GM23338 (cell line): ENCODE measurements around the gene IFNL1. TPM values are rescaled to one million over a fixed set of nuclear protein-coding genes. Genes with fewer than 3 reads are reported as not detected.

ENCODE experiments used
- ATAC-seq: fragments of 200-7000 bp; cut with Tn5 transposase; 3 replicates; pipeline ENCODE4 v1.9.1; 2020
- DNase-seq: peaks from one replicate; pipeline ENCODE4 v3.0.0-alpha.2; 2015; ENCODE audit warnings: low spot score
- H2AFZ ChIP-seq: fragments of 200-600 bp; sonication (generic); 2 replicates; pipeline ENCODE4 v1.8.0; 2016; ENCODE audit warnings: antibody characterized with exemption, mild to moderate bottlenecking, moderate library complexity
- H3F3A ChIP-seq: fragments of 200-600 bp; sonication (generic); replicated peaks from 2 replicates; pipeline ENCODE4 v1.8.0; 2017; ENCODE audit warnings: antibody characterized with exemption, mixed run types, low read depth
- H3K27ac ChIP-seq: fragments of 200-600 bp; sonication (generic); 2 replicates; pipeline ENCODE4 v1.6.1; 2016; ENCODE audit warnings: low read depth
- H3K27me3 ChIP-seq: fragments of 200-600 bp; sonication (generic); 2 replicates; pipeline ENCODE4 v1.8.0; 2016; ENCODE audit warnings: mild to moderate bottlenecking, mixed run types, moderate library complexity; ENCODE audit not compliant: insufficient read depth
- H3K36me3 ChIP-seq: fragments of 200-600 bp; sonication (generic); 2 replicates; pipeline ENCODE4 v1.8.0; 2016; ENCODE audit warnings: mild to moderate bottlenecking; ENCODE audit not compliant: insufficient read depth
- H3K4me1 ChIP-seq: fragments of 200-600 bp; sonication (generic); 2 replicates; pipeline ENCODE4 v1.8.0; 2016; ENCODE audit warnings: mild to moderate bottlenecking, moderate library complexity; ENCODE audit not compliant: insufficient read depth
- H3K4me2 ChIP-seq: fragments of 200-600 bp; sonication (generic); 2 replicates; pipeline ENCODE4 v1.7.1; 2017; ENCODE audit warnings: mixed run types
- H3K4me3 ChIP-seq: fragments of 200-600 bp; sonication (generic); 2 replicates; pipeline ENCODE4 v1.6.1; 2016; ENCODE audit warnings: mixed run types
- H3K79me2 ChIP-seq: fragments of 200-600 bp; sonication (generic); replicated peaks from 2 replicates; pipeline ENCODE4 v1.8.0; 2017; ENCODE audit warnings: mild to moderate bottlenecking; ENCODE audit not compliant: insufficient read depth
- H3K9me2 ChIP-seq: fragments of 200-600 bp; sonication (generic); 2 replicates; pipeline ENCODE4 v1.8.0; 2017; ENCODE audit not compliant: insufficient read depth
- H4K20me1 ChIP-seq: fragments of 200-600 bp; sonication (generic); replicated peaks from 2 replicates; pipeline ENCODE4 v1.8.0; 2017; ENCODE audit warnings: mild to moderate bottlenecking; ENCODE audit not compliant: insufficient read depth
- H3K27ac Mint-ChIP-seq: 2 replicates; pipeline ENCODE4 v1.8.0; 2020; ENCODE audit warnings: inconsistent platforms, mild to moderate bottlenecking, moderate library complexity, mixed read lengths
- H3K27me3 Mint-ChIP-seq: 3 replicates; pipeline ENCODE4 v1.8.0; 2022; ENCODE audit warnings: low read depth, mild to moderate bottlenecking, moderate library complexity, mixed read lengths, inconsistent platforms; ENCODE audit not compliant: insufficient read depth, poor library complexity
- H3K36me3 Mint-ChIP-seq: 3 replicates; pipeline ENCODE4 v1.8.0; 2021; ENCODE audit warnings: low read depth, mild to moderate bottlenecking, inconsistent platforms, moderate library complexity, mixed read lengths
- H3K4me1 Mint-ChIP-seq: 3 replicates; pipeline ENCODE4 v1.8.0; 2020; ENCODE audit warnings: mild to moderate bottlenecking, inconsistent platforms, mixed read lengths
- H3K4me3 Mint-ChIP-seq: 3 replicates; pipeline ENCODE4 v1.8.0; 2021; ENCODE audit warnings: moderate library complexity, mild to moderate bottlenecking, inconsistent platforms, mixed read lengths
- H3K9me3 Mint-ChIP-seq: 3 replicates; pipeline ENCODE4 v1.8.0; 2020; ENCODE audit warnings: moderate library complexity, mild to moderate bottlenecking, inconsistent platforms, mixed read lengths
- CREB1 ChIP-seq: fragments of 250-450 bp; sonication (Bioruptor Pico); IDR thresholded peaks from 2 replicates; pipeline ENCODE4 v1.5.0; 2020; ENCODE audit warnings: low read depth, mild to moderate bottlenecking, moderate library complexity
- CTCF ChIP-seq, 2 experiments: fragments of 200-600 bp in 1 of 2; sonication (generic) in 1 of 2; conservative IDR thresholded peaks; 2 replicates each; pipeline versions ENCODE4 v1.5.1 to v1.6.1; 2016 to 2017; ENCODE audit warnings: antibody characterized with exemption in 2 of 2, low read depth in 2 of 2, mild to moderate bottlenecking in 2 of 2, moderate library complexity in 1 of 2
- ETS1 ChIP-seq: IDR thresholded peaks from 2 replicates; pipeline ENCODE4 v1.6.1; 2016; ENCODE audit warnings: antibody characterized with exemption
- EZH2 ChIP-seq: fragments of 200-600 bp; sonication (generic); IDR thresholded peaks from one replicate; pipeline ENCODE4 v1.8.0; 2017; ENCODE audit warnings: antibody characterized with exemption, mild to moderate bottlenecking, low read depth; ENCODE audit not compliant: unreplicated experiment
- EZH2phosphoT487 ChIP-seq: fragments of 200-600 bp; sonication (generic); IDR thresholded peaks from one replicate; pipeline ENCODE4 v1.8.1; 2018; ENCODE audit warnings: antibody characterized with exemption; ENCODE audit not compliant: unreplicated experiment
- JUNB ChIP-seq: IDR thresholded peaks from one replicate; pipeline ENCODE4 v1.6.1; 2016; ENCODE audit warnings: antibody characterized with exemption; ENCODE audit not compliant: unreplicated experiment
- NANOG ChIP-seq: IDR thresholded peaks from 2 replicates; pipeline ENCODE4 v1.6.1; 2016; ENCODE audit warnings: antibody characterized with exemption, borderline replicate concordance
- REST ChIP-seq: IDR thresholded peaks from one replicate; pipeline ENCODE4 v1.6.1; 2018; ENCODE audit warnings: antibody characterized with exemption; ENCODE audit not compliant: unreplicated experiment
- STAT1 ChIP-seq: IDR thresholded peaks from one replicate; pipeline ENCODE4 v1.6.1; 2016; ENCODE audit warnings: antibody characterized with exemption; ENCODE audit not compliant: unreplicated experiment
- ZNF114 ChIP-seq: fragments of 250-450 bp; sonication (Bioruptor Pico); IDR thresholded peaks from 2 replicates; pipeline ENCODE4 v1.5.0; 2020; ENCODE audit warnings: mild to moderate bottlenecking, moderate library complexity
- ZNF331 ChIP-seq: fragments of 250-450 bp; sonication (Bioruptor Pico); IDR thresholded peaks from 2 replicates; pipeline ENCODE4 v1.5.0; 2020; ENCODE audit warnings: low read depth, mild to moderate bottlenecking, moderate library complexity
- ZNF462 ChIP-seq: fragments of 250-450 bp; sonication (Bioruptor Pico); IDR thresholded peaks from 2 replicates; pipeline ENCODE4 v1.5.0; 2020; ENCODE audit warnings: mild to moderate bottlenecking, moderate library complexity
- polyA plus RNA-seq: library from polyadenylated mRNA; unstranded; fragments of >200 nt; fragmentation: Nextera tagmentation; extraction: Ambion mirVana; gene quantifications from 2 replicates; pipeline ENCODE4 v1.2.1, GENCODE V29; 2016
- total RNA-seq: library from RNA; depleted of rRNA; stranded (reverse); fragments of >200 nt; shearing (Covaris generic); gene quantifications from 2 replicates; pipeline ENCODE4 v1.2.3, GENCODE V29; 2014

The IFNL1 gene
- total and polyA plus RNA-seq, 2 experiments from 2014 or later, result not detected

- no peak for TF ChIP-seq CTCF (conservative IDR thresholded peaks at IDR 0.05; ENCODE audit: low read depth in 2 of 2)
- TF ChIP-seq ETS1, result no peak
- no peak for TF ChIP-seq JUNB
- no peak for TF ChIP-seq REST
- no peak for TF ChIP-seq CREB1 (CRISPR knock-in tag)
- TF ChIP-seq EZH2phosphoT487, result no peak
- no peak for TF ChIP-seq EZH2
- TF ChIP-seq ZNF331 (CRISPR knock-in tag), result no peak
These were observed 12.2 kb upstream of the IFNL1 start (continued) for GRCh38 chr19:39284032-39284431.

- H3K27me3 Mint-ChIP-seq, result peaks cover 10% of the 10 kb centered on the region
- H3K27me3 ChIP-seq, result peaks cover 3% of the 10 kb centered on the region; the same call in 1 of the 2 replicates
- TF ChIP-seq ZNF462 (CRISPR knock-in tag) (no peak), JUNB (no peak), ZNF114 (CRISPR knock-in tag) (no peak), NANOG (no peak), ZNF331 (CRISPR knock-in tag) (no peak), STAT1 (no peak), CREB1 (CRISPR knock-in tag) (no peak)
These were observed 2.8 kb upstream of the IFNL1 start for GRCh38 chr19:39293394-39293793.

More at GRCh38 chr19:39293394-39293793, 2.8 kb upstream of the IFNL1 start:
- no peaks in the 10 kb centered on the region for H3K9me3 Mint-ChIP-seq
- Histone ChIP-seq H3F3A (no peaks in the 10 kb centered on the region), H2AFZ (no peak overlapping the region), H4K20me1 (no peaks in the 10 kb centered on the region), H3K27ac (no peak overlapping the region), H3K79me2 (no peaks in the 10 kb centered on the region), H3K4me2 (no peak overlapping the region), H3K4me1 (no peaks in the 10 kb centered on the region), H3K9me2 (no peaks in the 10 kb centered on the region), H3K36me3 (no peaks in the 10 kb centered on the region), H3K4me3 (no peak overlapping the region)
- H3K4me3 Mint-ChIP-seq, result no peak overlapping the region
- no peak overlapping the region for H3K27ac Mint-ChIP-seq
- peaks cover 3% of the 10 kb centered on the region; the same call in 2 of the 3 replicates for H3K4me1 Mint-ChIP-seq
- ATAC-seq, result no peak
- H3K36me3 Mint-ChIP-seq, result no peaks in the 10 kb centered on the region
- no peak for DNase-seq
